ENCODE data around the gene SEPTIN5. TPM values are rescaled to one million over a fixed set of nuclear protein-coding genes. Genes with fewer than 3 reads are reported as not detected.

Gene SEPTIN5
- total and polyA plus RNA-seq, 9 of the 15 experiments (the other 6 are each of a cell fraction or from before 2014, with no cell fraction given) = 0.03 to 195 (median 119) TPM

- TF ChIP-seq SPI1 (IDR thresholded peaks at IDR 0.05; ENCODE audit: borderline replicate concordance, low read depth, low read length) (0 out of 2 replicates have a peak, but pooled peaks have one; percentile 61), CBX3 (IDR thresholded peaks at IDR 0.05; ENCODE audit: borderline replicate concordance in 1 of 2, low read length in 2 of 2) (peak in 1 of 2 experiments; percentile 7; a peak in 1 of 3 replicates), RFX1 (IDR thresholded peaks at IDR 0.05) (no peak), RB1 (IDR thresholded peaks at IDR 0.05; ENCODE audit: low read depth) (peak; percentile 33; the same call in 1 of the 2 replicates), EHMT2 (IDR thresholded peaks at IDR 0.05) (no peak), ZNF124 (CRISPR knock-in tag; IDR thresholded peaks at IDR 0.05) (no peak), ZSCAN29 (IDR thresholded peaks at IDR 0.05) (no peak), ZBTB1 (CRISPR knock-in tag; IDR thresholded peaks at IDR 0.05; ENCODE audit: borderline replicate concordance, low read depth) (no peak), ATF4 (CRISPR knock-in tag; IDR thresholded peaks at IDR 0.05) (no peak), CTBP1 (IDR thresholded peaks at IDR 0.05; ENCODE audit: borderline replicate concordance) (no peak), RUNX1 (IDR thresholded peaks at IDR 0.05; ENCODE audit: low read depth) (no peak; the same call in 1 of the 2 replicates), NFYB (IDR thresholded peaks at IDR 0.05; ENCODE audit: extremely low read depth, insufficient read length) (no peak), XRCC3 (IDR thresholded peaks at IDR 0.05) (no peak), SIN3B (IDR thresholded peaks at IDR 0.05; ENCODE audit: low read depth) (no peak), ZNF561 (CRISPR knock-in tag; conservative IDR thresholded peaks at IDR 0.05) (no peak), PPARD (CRISPR knock-in tag; IDR thresholded peaks at IDR 0.05) (no peak), ZMIZ1 (IDR thresholded peaks at IDR 0.05; ENCODE audit: low read depth in 2 of 2, low read length in 2 of 2) (peak in 1 of 2 experiments; percentile 33; a peak in 1 of 4 replicates), THAP7 (CRISPR knock-in tag; IDR thresholded peaks at IDR 0.05) (no peak), SRSF3 (IDR thresholded peaks at IDR 0.05; ENCODE audit: insufficient read depth, low read length) (peak; percentile 1; the same call in 1 of the 2 replicates), FOXM1 (IDR thresholded peaks at IDR 0.05; ENCODE audit: low read depth) (no peak), FOXM1 (CRISPR knock-in tag; IDR thresholded peaks at IDR 0.05; ENCODE audit: low read depth) (no peak), MCM5 (IDR thresholded peaks at IDR 0.05; ENCODE audit: low read depth) (no peak), ZNF778 (CRISPR knock-in tag; IDR thresholded peaks at IDR 0.05) (no peak)
These were observed 48.5 kb downstream of the SEPTIN5 start (continued) for GRCh38 chr22:19762568-19763457.
